ENCODE data around the gene ALKBH2.
A peak's percentile ranks its signal among the peaks of the same experiment; 100 is the strongest.
"Not testable (repeated sequence)": the region's sequence is repeated elsewhere in the genome, so short reads cannot be mapped to it uniquely, and the experiment has no call there.

Gene ALKBH2

DNA sequence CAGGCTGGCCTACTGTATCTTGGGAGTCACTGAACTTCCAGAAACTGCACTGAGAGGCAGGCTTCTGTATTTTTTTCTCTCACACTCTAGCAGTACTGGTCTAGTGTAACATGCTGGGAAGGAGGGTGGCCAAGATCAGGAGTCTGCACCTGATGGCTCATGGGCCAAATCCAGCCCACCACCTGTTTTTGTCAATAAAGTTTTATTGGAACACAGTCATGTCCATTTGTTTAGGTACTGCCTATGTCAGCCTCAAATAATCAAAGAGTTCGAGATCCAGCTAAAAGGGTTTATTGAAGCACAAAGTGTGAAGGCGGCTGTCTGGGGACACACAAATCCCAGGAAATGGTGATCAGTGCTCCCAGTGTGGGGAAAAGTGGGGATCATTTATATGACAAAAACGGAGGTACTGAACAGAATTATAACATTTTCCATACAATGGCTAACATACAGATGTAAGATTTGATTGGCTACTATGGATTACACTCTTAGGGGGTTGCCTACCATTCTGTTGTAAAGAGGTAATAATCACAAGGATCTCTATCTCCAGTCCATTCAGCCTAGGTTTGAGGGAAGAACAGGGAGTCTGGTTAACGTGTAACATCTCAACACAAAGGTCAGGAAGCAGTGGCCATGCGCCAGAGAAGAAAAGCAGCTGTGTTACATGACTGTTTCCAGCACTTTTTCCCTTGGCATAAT is 28.0 kb downstream of the ALKBH2 start:
- no peak for DNase-seq

- DNase-seq = no peak
Measured at GRCh38 chr12:109064143-109064542, 29.1 kb downstream of the ALKBH2 start.

DNA sequence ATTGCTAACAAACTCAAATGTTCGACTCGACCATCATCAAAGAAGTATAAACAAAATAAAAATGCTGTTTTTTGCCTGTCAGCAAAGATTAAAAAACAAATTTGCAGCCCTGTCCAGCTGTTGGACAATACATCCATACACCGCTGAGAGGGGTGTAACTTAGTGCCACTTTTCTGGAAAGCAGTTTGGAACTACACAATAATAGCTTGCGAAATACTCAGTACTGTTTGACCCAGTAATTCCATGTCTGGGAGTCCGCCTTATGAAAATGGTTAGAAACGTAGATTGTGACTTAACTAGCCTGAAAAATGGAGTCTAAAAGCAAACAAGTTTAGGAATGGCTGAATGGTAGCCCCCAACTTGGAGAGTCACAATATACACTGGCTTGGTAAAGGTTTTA is 34.5 kb downstream of the ALKBH2 start:
- no peak for DNase-seq

- DNase-seq = no peak
Measured at GRCh38 chr12:109057376-109057775, 35.9 kb downstream of the ALKBH2 start.

DNA sequence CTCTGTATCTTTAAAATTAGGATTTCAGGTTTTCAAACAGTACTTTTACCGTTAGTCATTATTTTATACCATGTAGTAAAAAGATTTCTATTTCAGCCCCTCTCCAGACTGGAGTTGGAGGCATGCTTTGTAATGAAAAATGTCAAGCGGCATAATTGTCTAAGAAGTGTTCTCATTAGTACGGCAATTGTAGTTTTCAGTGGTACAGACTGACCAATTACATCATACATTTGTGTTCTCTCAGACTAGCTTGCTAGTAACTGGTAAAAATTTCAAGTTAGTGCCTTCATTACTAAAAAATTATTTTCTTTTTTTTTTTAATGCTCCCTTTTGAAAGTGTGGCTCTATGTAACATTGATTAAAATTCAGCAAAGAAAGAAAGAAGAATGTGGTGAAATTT is 36.4 kb downstream of the ALKBH2 start:
- no peak for DNase-seq

- DNase-seq = no peak
Measured at GRCh38 chr12:109054520-109054919, 38.8 kb downstream of the ALKBH2 start.

DNA sequence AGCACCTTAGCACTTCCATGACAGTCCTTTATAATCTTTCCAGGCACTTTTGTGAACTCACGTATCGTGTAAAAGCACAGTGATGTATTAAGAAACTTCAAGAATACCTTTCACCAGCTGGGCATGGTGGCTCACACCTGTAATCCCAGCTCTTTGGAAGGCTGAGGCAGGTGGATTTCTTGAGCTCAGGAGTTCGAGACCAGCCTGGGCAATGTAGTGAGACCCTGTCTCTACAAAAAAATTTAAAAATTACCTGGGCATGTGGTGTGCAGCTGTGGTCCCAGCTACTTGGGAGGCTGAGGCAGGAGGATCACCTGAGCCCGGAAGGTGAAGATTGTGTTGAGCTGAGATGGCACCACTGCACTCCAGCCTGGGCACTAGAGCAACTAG is 39.2 kb downstream of the ALKBH2 start:
- not testable (repeated sequence) for DNase-seq

GRCh38 chr12:109053382-109054123 is 39.7 kb downstream of the ALKBH2 start:
- no peak for DNase-seq

DNA sequence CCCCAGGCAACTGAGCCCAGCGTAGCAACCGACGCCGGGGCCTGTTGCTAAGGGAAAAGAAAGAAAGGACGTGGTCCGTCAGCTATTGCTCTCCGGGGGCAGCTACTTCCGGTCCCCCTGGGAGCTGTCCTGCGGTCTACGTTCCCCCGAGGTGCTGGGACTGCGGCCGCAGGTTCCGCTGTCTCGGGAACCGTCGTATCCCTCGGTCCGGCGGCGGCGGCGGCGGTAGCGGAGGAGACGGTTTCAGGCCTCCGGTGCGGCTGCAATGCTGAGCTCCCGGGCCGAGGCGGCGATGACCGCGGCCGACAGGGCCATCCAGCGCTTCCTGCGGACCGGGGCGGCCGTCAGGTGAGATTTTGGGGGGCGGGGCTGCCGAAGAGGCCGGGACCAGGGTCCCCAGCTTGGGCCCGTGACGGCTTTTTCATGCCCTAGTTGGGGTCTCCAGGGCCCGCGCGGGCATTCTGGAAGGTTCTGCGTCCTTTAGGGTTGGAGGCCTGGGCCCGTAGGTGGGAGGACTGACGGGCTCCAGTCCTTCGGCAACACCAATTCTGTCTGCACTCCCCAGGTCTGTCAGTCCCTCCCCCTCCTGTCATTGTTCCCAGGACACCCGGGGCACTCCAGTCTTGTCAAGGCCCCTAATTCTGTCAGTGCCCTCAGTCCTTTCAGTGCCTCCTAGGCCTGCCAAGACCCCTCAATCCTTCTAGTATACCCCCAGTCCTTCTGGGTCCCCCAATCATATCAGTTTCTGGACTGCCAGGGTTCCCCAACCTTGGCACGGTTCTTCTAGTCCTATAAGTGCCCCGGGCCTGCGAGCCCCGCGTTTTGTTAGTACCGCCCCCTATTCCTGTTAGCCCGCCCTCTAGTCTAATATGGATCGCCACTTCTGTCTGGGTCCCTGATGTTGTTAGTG is 40.6 kb downstream of the ALKBH2 start, which contains the start of gene USP30:
Gene USP30 (plus strand): TSS at position 163 of the 910 bp plus-strand sequence. CDS start 103 bp downstream, at position 266.
- peak; percentile 77 for DNase-seq

DNA sequence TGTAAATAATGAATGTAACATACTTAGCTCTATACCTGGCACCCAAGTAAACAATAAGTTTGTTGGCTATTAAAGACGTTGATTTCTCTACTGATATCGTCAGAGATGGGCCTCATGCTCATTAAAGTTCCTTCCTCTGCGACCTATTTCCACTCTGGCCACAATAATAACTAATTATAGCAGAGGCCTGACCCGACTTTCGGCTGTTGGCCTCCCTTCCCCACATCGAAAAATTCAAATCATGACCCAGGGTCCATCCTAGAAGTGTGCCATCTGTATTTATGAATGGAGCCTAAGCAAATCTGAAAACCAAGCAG is 41.2 kb downstream of the ALKBH2 start:
- no peak for DNase-seq

GRCh38 chr12:109049794-109050193 is 43.5 kb downstream of the ALKBH2 start:
- DNase-seq = not testable (repeated sequence)

GRCh38 chr12:109048706-109049105 is 44.6 kb downstream of the ALKBH2 start:
- not testable (repeated sequence) for DNase-seq

DNA sequence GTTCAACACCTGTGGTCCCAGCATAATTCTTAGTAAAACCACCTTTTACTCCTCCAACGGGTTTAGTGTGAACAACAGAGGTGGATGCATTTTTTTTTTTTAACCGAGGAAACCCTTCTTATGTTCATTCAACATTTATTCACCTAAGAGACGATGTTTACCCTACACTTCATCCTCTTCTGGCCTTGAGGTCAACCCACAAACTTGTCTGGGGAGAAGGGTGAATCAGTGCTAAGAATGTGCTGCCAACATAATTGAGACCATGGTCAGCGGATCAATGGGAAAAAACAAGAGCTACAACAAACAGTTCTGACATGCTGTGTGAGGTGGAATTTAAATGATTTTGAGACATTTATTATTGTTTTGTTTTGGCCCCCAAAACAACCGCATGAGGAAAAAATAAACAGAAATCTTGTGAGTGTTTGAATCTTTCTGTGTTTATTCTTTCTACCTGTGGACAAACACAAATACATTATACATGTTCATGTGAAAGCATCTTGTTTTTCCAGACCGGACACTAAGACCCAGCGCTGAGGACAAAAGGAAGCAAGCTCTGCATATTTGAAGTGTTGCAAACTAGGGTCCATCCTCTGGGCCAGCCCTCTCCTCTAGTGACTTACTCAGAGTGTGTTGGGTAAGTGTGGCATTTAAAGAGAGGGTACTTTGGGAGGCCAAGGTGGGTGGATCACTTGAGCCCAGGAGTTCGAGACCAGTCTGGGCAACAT is 46.0 kb downstream of the ALKBH2 start:
- DNase-seq = no peak

- DNase-seq = no peak
Measured at GRCh38 chr12:109044241-109044640, 49.0 kb downstream of the ALKBH2 start.
